ENCODE measurements around the gene HOOK2. TPM values are rescaled to one million over a fixed set of nuclear protein-coding genes. Genes with fewer than 3 reads are reported as not detected.
A peak's percentile ranks its signal among the peaks of the same experiment; 100 is the strongest.

HOOK2 gene
- total RNA-seq, 1 experiment from 2014 or later = 96.3 TPM

DNA sequence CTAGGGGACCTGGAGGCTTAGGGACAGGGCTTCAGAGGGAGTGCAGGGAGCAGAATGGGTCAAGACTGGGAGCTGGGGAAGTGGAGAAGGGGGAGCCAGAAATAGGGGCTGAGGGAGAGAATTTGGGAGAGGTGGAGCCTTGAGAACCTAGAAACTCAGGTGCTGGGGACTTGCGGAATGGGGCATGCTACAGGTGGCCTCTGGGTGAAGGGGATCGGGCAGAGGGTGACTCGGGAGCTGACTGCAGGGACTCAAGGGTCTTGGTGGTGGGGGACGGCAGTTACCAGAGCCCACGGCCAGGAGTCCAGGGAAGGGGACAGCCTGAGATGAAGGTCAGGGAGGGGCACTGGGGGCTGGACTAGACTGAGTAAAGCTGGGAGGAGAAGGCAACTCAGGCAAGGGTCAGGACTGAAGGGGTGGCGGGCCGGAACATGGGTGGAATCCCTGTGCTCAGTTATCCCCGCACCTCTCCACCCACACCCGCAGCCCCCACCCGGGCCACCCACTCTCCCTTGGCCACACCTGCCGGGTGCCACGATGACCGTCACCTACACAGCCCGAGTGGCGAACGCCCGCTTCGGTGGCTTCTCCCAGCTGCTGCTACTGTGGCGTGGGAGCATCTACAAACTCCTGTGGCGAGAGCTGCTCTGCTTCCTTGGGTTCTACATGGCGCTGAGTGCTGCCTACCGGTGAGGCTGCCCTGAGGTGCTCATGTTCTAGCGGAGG is 23.1 kb downstream of the HOOK2 start:
- no peaks in the 10 kb centered on the region for H3K79me2 ChIP-seq (ENCODE audit: insufficient read depth, low read length)
- CTCF ChIA-PET = interaction anchor here (1.5 to 1.7 kb wide), 2 partner anchors 8 to 14 kb away, joined by 4 to 8 read pairs; no protein-coding TSS in a partner anchor
- TF ChIP-seq, protein P1, sequence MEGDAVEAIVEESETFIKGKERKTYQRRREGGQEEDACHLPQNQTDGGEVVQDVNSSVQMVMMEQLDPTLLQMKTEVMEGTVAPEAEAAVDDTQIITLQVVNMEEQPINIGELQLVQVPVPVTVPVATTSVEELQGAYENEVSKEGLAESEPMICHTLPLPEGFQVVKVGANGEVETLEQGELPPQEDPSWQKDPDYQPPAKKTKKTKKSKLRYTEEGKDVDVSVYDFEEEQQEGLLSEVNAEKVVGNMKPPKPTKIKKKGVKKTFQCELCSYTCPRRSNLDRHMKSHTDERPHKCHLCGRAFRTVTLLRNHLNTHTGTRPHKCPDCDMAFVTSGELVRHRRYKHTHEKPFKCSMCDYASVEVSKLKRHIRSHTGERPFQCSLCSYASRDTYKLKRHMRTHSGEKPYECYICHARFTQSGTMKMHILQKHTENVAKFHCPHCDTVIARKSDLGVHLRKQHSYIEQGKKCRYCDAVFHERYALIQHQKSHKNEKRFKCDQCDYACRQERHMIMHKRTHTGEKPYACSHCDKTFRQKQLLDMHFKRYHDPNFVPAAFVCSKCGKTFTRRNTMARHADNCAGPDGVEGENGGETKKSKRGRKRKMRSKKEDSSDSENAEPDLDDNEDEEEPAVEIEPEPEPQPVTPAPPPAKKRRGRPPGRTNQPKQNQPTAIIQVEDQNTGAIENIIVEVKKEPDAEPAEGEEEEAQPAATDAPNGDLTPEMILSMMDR (IDR thresholded peaks at IDR 0.05 in 2 of 3, conservative IDR thresholded peaks at IDR 0.05 in 1 of 3; ENCODE audit: borderline replicate concordance in 1 of 3, insufficient read depth in 1 of 3, low read depth in 2 of 3, low read length in 2 of 3) = no peak

DNA sequence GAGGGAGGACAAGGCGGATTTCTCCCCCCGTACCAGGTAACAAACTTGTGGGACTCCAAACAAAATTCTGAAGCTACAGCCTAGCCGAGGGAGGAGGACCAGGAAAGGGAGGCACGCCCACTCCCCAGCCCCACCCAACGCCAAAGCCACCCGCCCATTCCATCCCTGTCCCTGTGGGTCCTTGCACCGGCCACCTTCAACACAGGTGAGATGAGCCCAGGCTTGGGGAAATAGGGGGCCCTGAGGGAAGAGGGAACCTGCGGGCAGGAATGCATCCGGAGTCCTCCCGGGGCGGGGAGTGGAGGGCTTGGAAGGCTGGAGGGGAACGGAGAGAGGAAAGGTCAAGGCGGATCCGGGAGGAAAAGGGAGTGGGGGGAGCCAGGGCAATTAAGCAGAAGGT is 23.7 kb downstream of the HOOK2 start, which contains the start of gene BEST2:
BEST2 (plus strand) TSS at position 157 of the 400 bp plus-strand sequence. CDS start 802 bp downstream, outside the sequence.
- Histone ChIP-seq H3K27me3 (ENCODE audit: insufficient read depth, low read length) (no peaks in the 10 kb centered on the region), H4K20me1 (ENCODE audit: insufficient read depth) (no peaks in the 10 kb centered on the region), H3K4me1 (ENCODE audit: control insufficient read depth in 1 of 2, insufficient read depth in 2 of 2, low read length in 2 of 2) (no peaks in the 10 kb centered on the region), H3K4me3 (replicated peaks in 1 of 2; ENCODE audit: low read depth in 1 of 2, low read length in 2 of 2) (no peak within 1 kb of the TSS), H3K79me2 (ENCODE audit: insufficient read depth, low read length) (no peaks in the 10 kb centered on the region), H3K9me3 (ENCODE audit: control insufficient read depth in 1 of 2, insufficient read depth in 1 of 2, low read depth in 1 of 2, low read length in 2 of 2) (no peaks in the 10 kb centered on the region), H3K9me2 (ENCODE audit: insufficient read depth) (no peaks in the 10 kb centered on the region), H3K4me2 (ENCODE audit: low read length) (no peak within 1 kb of the TSS), H3K27ac (ENCODE audit: low read depth, low read length) (no peak within 1 kb of the TSS), H3K9ac (ENCODE audit: low read length) (no peak within 1 kb of the TSS), H3K36me3 (ENCODE audit: control insufficient read depth in 1 of 2, insufficient read depth in 2 of 2, low read length in 2 of 2) (peaks cover 0 to 12% of the 10 kb centered on the region in 2 experiments; a peak in 3 of 4 replicates), H2AFZ (ENCODE audit: low read depth, low read length, poor library complexity, severe bottlenecking) (no peak within 1 kb of the TSS)
- peak; percentile 35; the same call in 1 of the 2 replicates for ATAC-seq
- ChIA-PET RAD21 (ENCODE audit: low non-redundant PET in 1 of 2, low total read pairs in 2 of 2, uncharacterized antibody in 2 of 2, unreplicated experiment in 2 of 2) (no interaction called here), POLR2A (no interaction called here), CTCF (interaction anchor here (1.5 kb wide), 1 partner anchor 9 kb away, joined by 4 read pairs; no protein-coding TSS in a partner anchor)
- TF ChIP-seq POLR2A (IDR thresholded peaks at IDR 0.05; ENCODE audit: borderline replicate concordance, extremely low read depth, insufficient read depth, insufficient read length) (no peak), ZFX (IDR thresholded peaks at IDR 0.05) (no peak), YY1 (IDR thresholded peaks at IDR 0.05; ENCODE audit: extremely low read depth, insufficient replicate concordance, low read depth, low read length) (no peak)
- BruUV-seq (replicated peaks) = no TSS peak
- no peak for DNase-seq (ENCODE audit: low read depth, low spot score)
- intact Hi-C loops (cut with micrococcal nuclease) = no loop called here

More for the DNA sequence above, 23.1 kb downstream of the HOOK2 start:
- intact Hi-C loops (cut with micrococcal nuclease) = no loop called here
- RAD21 ChIA-PET (ENCODE audit: low non-redundant PET in 1 of 2, low total read pairs in 2 of 2, uncharacterized antibody in 2 of 2, unreplicated experiment in 2 of 2) = no interaction called here
- Histone ChIP-seq H3K4me2 (ENCODE audit: low read length) (no peak overlapping the region), H4K20me1 (ENCODE audit: insufficient read depth) (no peaks in the 10 kb centered on the region), H3K27ac (ENCODE audit: low read depth, low read length) (no peak overlapping the region), H3K4me1 (ENCODE audit: control insufficient read depth in 1 of 2, insufficient read depth in 2 of 2, low read length in 2 of 2) (peaks cover 0 to 2% of the 10 kb centered on the region in 2 experiments; a peak in 2 of 4 replicates), H3K9ac (ENCODE audit: low read length) (no peak overlapping the region), H3K9me2 (ENCODE audit: insufficient read depth) (no peaks in the 10 kb centered on the region), H2AFZ (ENCODE audit: low read depth, low read length, poor library complexity, severe bottlenecking) (no peak overlapping the region), H3K27me3 (ENCODE audit: insufficient read depth, low read length) (no peaks in the 10 kb centered on the region), H3K36me3 (ENCODE audit: control insufficient read depth in 1 of 2, insufficient read depth in 2 of 2, low read length in 2 of 2) (peaks cover 0 to 6% of the 10 kb centered on the region in 2 experiments; a peak in 3 of 4 replicates), H3K4me3 (replicated peaks in 1 of 2; ENCODE audit: low read depth in 1 of 2, low read length in 2 of 2) (no peak overlapping the region), H3K9me3 (ENCODE audit: control insufficient read depth in 1 of 2, insufficient read depth in 1 of 2, low read depth in 1 of 2, low read length in 2 of 2) (no peaks in the 10 kb centered on the region)
- DNase-seq (ENCODE audit: low read depth, low spot score) (no peak), ATAC-seq (no peak)
- POLR2A ChIA-PET = no interaction called here
- BruUV-seq (replicated peaks) = no TSS peak

All from HCT116 (cell line).